GM23338 (cell line): ENCODE data around the gene SULT6B1. TPM values are rescaled to one million over a fixed set of nuclear protein-coding genes. Genes with fewer than 3 reads are reported as not detected.

ENCODE experiments used
- ATAC-seq: fragments of 200-7000 bp; cut with Tn5 transposase; 3 replicates; pipeline ENCODE4 v1.9.1; 2020
- DNase-seq: peaks from one replicate; pipeline ENCODE4 v3.0.0-alpha.2; 2015; ENCODE audit warnings: low spot score
- H2AFZ ChIP-seq: fragments of 200-600 bp; sonication (generic); 2 replicates; pipeline ENCODE4 v1.8.0; 2016; ENCODE audit warnings: antibody characterized with exemption, mild to moderate bottlenecking, moderate library complexity
- H3F3A ChIP-seq: fragments of 200-600 bp; sonication (generic); replicated peaks from 2 replicates; pipeline ENCODE4 v1.8.0; 2017; ENCODE audit warnings: antibody characterized with exemption, mixed run types, low read depth
- H3K27ac ChIP-seq: fragments of 200-600 bp; sonication (generic); 2 replicates; pipeline ENCODE4 v1.6.1; 2016; ENCODE audit warnings: low read depth
- H3K27me3 ChIP-seq: fragments of 200-600 bp; sonication (generic); 2 replicates; pipeline ENCODE4 v1.8.0; 2016; ENCODE audit warnings: mild to moderate bottlenecking, mixed run types, moderate library complexity; ENCODE audit not compliant: insufficient read depth
- H3K36me3 ChIP-seq: fragments of 200-600 bp; sonication (generic); 2 replicates; pipeline ENCODE4 v1.8.0; 2016; ENCODE audit warnings: mild to moderate bottlenecking; ENCODE audit not compliant: insufficient read depth
- H3K4me1 ChIP-seq: fragments of 200-600 bp; sonication (generic); 2 replicates; pipeline ENCODE4 v1.8.0; 2016; ENCODE audit warnings: mild to moderate bottlenecking, moderate library complexity; ENCODE audit not compliant: insufficient read depth
- H3K4me2 ChIP-seq: fragments of 200-600 bp; sonication (generic); 2 replicates; pipeline ENCODE4 v1.7.1; 2017; ENCODE audit warnings: mixed run types
- H3K4me3 ChIP-seq: fragments of 200-600 bp; sonication (generic); 2 replicates; pipeline ENCODE4 v1.6.1; 2016; ENCODE audit warnings: mixed run types
- H3K79me2 ChIP-seq: fragments of 200-600 bp; sonication (generic); replicated peaks from 2 replicates; pipeline ENCODE4 v1.8.0; 2017; ENCODE audit warnings: mild to moderate bottlenecking; ENCODE audit not compliant: insufficient read depth
- H3K9me2 ChIP-seq: fragments of 200-600 bp; sonication (generic); 2 replicates; pipeline ENCODE4 v1.8.0; 2017; ENCODE audit not compliant: insufficient read depth
- H4K20me1 ChIP-seq: fragments of 200-600 bp; sonication (generic); replicated peaks from 2 replicates; pipeline ENCODE4 v1.8.0; 2017; ENCODE audit warnings: mild to moderate bottlenecking; ENCODE audit not compliant: insufficient read depth
- H3K27ac Mint-ChIP-seq: 2 replicates; pipeline ENCODE4 v1.8.0; 2020; ENCODE audit warnings: inconsistent platforms, mild to moderate bottlenecking, moderate library complexity, mixed read lengths
- H3K27me3 Mint-ChIP-seq: 3 replicates; pipeline ENCODE4 v1.8.0; 2022; ENCODE audit warnings: low read depth, mild to moderate bottlenecking, moderate library complexity, mixed read lengths, inconsistent platforms; ENCODE audit not compliant: insufficient read depth, poor library complexity
- H3K36me3 Mint-ChIP-seq: 3 replicates; pipeline ENCODE4 v1.8.0; 2021; ENCODE audit warnings: low read depth, mild to moderate bottlenecking, inconsistent platforms, moderate library complexity, mixed read lengths
- H3K4me1 Mint-ChIP-seq: 3 replicates; pipeline ENCODE4 v1.8.0; 2020; ENCODE audit warnings: mild to moderate bottlenecking, inconsistent platforms, mixed read lengths
- H3K4me3 Mint-ChIP-seq: 3 replicates; pipeline ENCODE4 v1.8.0; 2021; ENCODE audit warnings: moderate library complexity, mild to moderate bottlenecking, inconsistent platforms, mixed read lengths
- H3K9me3 Mint-ChIP-seq: 3 replicates; pipeline ENCODE4 v1.8.0; 2020; ENCODE audit warnings: moderate library complexity, mild to moderate bottlenecking, inconsistent platforms, mixed read lengths
- CTCF ChIP-seq, 2 experiments: fragments of 200-600 bp in 1 of 2; sonication (generic) in 1 of 2; conservative IDR thresholded peaks; 2 replicates each; pipeline versions ENCODE4 v1.5.1 to v1.6.1; 2016 to 2017; ENCODE audit warnings: antibody characterized with exemption in 2 of 2, low read depth in 2 of 2, mild to moderate bottlenecking in 2 of 2, moderate library complexity in 1 of 2
- ETS1 ChIP-seq: IDR thresholded peaks from 2 replicates; pipeline ENCODE4 v1.6.1; 2016; ENCODE audit warnings: antibody characterized with exemption
- EZH2 ChIP-seq: fragments of 200-600 bp; sonication (generic); IDR thresholded peaks from one replicate; pipeline ENCODE4 v1.8.0; 2017; ENCODE audit warnings: antibody characterized with exemption, mild to moderate bottlenecking, low read depth; ENCODE audit not compliant: unreplicated experiment
- JUNB ChIP-seq: IDR thresholded peaks from one replicate; pipeline ENCODE4 v1.6.1; 2016; ENCODE audit warnings: antibody characterized with exemption; ENCODE audit not compliant: unreplicated experiment
- NANOG ChIP-seq: IDR thresholded peaks from 2 replicates; pipeline ENCODE4 v1.6.1; 2016; ENCODE audit warnings: antibody characterized with exemption, borderline replicate concordance
- POLR2AphosphoS5 ChIP-seq: IDR thresholded peaks from 2 replicates; pipeline ENCODE4 v1.6.1; 2016; ENCODE audit warnings: antibody characterized with exemption, low read depth
- STAT1 ChIP-seq: IDR thresholded peaks from one replicate; pipeline ENCODE4 v1.6.1; 2016; ENCODE audit warnings: antibody characterized with exemption; ENCODE audit not compliant: unreplicated experiment
- ZNF114 ChIP-seq: fragments of 250-450 bp; sonication (Bioruptor Pico); IDR thresholded peaks from 2 replicates; pipeline ENCODE4 v1.5.0; 2020; ENCODE audit warnings: mild to moderate bottlenecking, moderate library complexity
- ZNF331 ChIP-seq: fragments of 250-450 bp; sonication (Bioruptor Pico); IDR thresholded peaks from 2 replicates; pipeline ENCODE4 v1.5.0; 2020; ENCODE audit warnings: low read depth, mild to moderate bottlenecking, moderate library complexity
- ZNF462 ChIP-seq: fragments of 250-450 bp; sonication (Bioruptor Pico); IDR thresholded peaks from 2 replicates; pipeline ENCODE4 v1.5.0; 2020; ENCODE audit warnings: mild to moderate bottlenecking, moderate library complexity
- polyA plus RNA-seq: library from polyadenylated mRNA; unstranded; fragments of >200 nt; fragmentation: Nextera tagmentation; extraction: Ambion mirVana; gene quantifications from 2 replicates; pipeline ENCODE4 v1.2.1, GENCODE V29; 2016
- total RNA-seq: library from RNA; depleted of rRNA; stranded (reverse); fragments of >200 nt; shearing (Covaris generic); gene quantifications from 2 replicates; pipeline ENCODE4 v1.2.3, GENCODE V29; 2014
- TF ChIP-seq, protein P1 (sequence below): IDR thresholded peaks from one replicate; pipeline ENCODE4 v1.6.1; 2018; ENCODE audit warnings: antibody characterized with exemption; ENCODE audit not compliant: unreplicated experiment

Gene SULT6B1
- total and polyA plus RNA-seq, 2 experiments from 2014 or later: not detected

DNA sequence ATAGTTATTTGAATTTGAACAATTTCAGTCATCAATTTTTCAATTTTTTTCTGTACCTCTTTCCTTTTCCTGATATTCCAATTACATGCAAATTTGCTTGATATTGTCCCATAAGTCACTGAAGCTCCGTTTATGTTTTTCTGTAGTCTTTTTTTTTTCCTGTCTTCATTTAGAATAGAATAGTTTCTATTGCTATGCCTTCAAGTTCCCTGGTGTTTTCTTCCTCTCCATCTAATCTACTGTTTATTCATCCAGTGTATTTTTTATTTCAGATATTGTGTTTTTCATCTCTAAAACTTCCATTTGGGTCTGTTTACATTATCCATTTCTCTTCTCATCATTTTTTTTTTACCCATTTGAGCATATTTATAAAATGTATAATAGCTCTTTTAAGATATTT, 23.7 kb downstream of the SULT6B1 start:
- H3K36me3 ChIP-seq: peaks cover 8% of the 10 kb centered on the region; the same call in 1 of the 2 replicates
- Mint-ChIP-seq H3K9me3 (peaks cover 25% of the 10 kb centered on the region), H3K4me1 (peaks cover 2% of the 10 kb centered on the region; the same call in 1 of the 3 replicates), H3K36me3 (peaks cover 17% of the 10 kb centered on the region), H3K27ac (no peak overlapping the region), H3K27me3 (peaks cover 5% of the 10 kb centered on the region), H3K4me3 (no peak overlapping the region)
- H4K20me1 ChIP-seq: no peaks in the 10 kb centered on the region
- no peak overlapping the region for H2AFZ ChIP-seq
- H3K9me2 ChIP-seq: no peaks in the 10 kb centered on the region
- H3K27ac ChIP-seq: no peak overlapping the region
- no peaks in the 10 kb centered on the region for H3K79me2 ChIP-seq
- H3K4me2 ChIP-seq: no peak overlapping the region
- H3K4me1 ChIP-seq: no peaks in the 10 kb centered on the region
- ATAC-seq (no peak), DNase-seq (no peak)
- no peaks in the 10 kb centered on the region for H3F3A ChIP-seq
- TF ChIP-seq, protein P1, sequence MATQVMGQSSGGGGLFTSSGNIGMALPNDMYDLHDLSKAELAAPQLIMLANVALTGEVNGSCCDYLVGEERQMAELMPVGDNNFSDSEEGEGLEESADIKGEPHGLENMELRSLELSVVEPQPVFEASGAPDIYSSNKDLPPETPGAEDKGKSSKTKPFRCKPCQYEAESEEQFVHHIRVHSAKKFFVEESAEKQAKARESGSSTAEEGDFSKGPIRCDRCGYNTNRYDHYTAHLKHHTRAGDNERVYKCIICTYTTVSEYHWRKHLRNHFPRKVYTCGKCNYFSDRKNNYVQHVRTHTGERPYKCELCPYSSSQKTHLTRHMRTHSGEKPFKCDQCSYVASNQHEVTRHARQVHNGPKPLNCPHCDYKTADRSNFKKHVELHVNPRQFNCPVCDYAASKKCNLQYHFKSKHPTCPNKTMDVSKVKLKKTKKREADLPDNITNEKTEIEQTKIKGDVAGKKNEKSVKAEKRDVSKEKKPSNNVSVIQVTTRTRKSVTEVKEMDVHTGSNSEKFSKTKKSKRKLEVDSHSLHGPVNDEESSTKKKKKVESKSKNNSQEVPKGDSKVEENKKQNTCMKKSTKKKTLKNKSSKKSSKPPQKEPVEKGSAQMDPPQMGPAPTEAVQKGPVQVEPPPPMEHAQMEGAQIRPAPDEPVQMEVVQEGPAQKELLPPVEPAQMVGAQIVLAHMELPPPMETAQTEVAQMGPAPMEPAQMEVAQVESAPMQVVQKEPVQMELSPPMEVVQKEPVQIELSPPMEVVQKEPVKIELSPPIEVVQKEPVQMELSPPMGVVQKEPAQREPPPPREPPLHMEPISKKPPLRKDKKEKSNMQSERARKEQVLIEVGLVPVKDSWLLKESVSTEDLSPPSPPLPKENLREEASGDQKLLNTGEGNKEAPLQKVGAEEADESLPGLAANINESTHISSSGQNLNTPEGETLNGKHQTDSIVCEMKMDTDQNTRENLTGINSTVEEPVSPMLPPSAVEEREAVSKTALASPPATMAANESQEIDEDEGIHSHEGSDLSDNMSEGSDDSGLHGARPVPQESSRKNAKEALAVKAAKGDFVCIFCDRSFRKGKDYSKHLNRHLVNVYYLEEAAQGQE: no peak
- TF ChIP-seq POLR2AphosphoS5: no peak
- no peak for TF ChIP-seq ZNF114 (CRISPR knock-in tag)
- no peak for TF ChIP-seq ZNF462 (CRISPR knock-in tag)
- no peak for TF ChIP-seq EZH2
- no peak for TF ChIP-seq STAT1
- TF ChIP-seq NANOG: no peak
- TF ChIP-seq JUNB: no peak
- no peak for TF ChIP-seq ETS1
- TF ChIP-seq ZNF331 (CRISPR knock-in tag): no peak
- no peak for TF ChIP-seq CTCF (conservative IDR thresholded peaks at IDR 0.05; ENCODE audit: low read depth in 2 of 2)
- no peaks in the 10 kb centered on the region for H3K27me3 ChIP-seq
- H3K4me3 ChIP-seq: no peak overlapping the region
